Vagina (tissue), 2 donors: ENCODE measurements around the gene CASZ1. TPM values are rescaled to one million over a fixed set of nuclear protein-coding genes. Genes with fewer than 3 reads are reported as not detected.

Experiments
- DNase-seq, 2 donors: peaks; one replicate each; pipeline ENCODE4 v3.0.0-alpha.2; 2017; ENCODE audit errors: extremely low spot score in 2 of 2
- H3K27ac ChIP-seq: fragments of 200-600 bp; sonication (generic); one replicate; pipeline ENCODE4 v1.5.1; 2019
- H3K27me3 ChIP-seq: fragments of 200-600 bp; sonication (generic); one replicate; pipeline ENCODE4 v1.5.1; 2019
- H3K36me3 ChIP-seq, 2 donors: fragments of 200-600 bp; sonication (generic); one replicate each; pipeline ENCODE4 v1.5.1; 2017 to 2019
- H3K4me1 ChIP-seq: fragments of 200-600 bp; sonication (generic); one replicate; pipeline ENCODE4 v1.5.1; 2019
- H3K4me3 ChIP-seq, 2 donors: fragments of 200-600 bp; sonication (generic); 1 replicate in 1 of 2; 2 replicates in 1 of 2; pipeline ENCODE4 v1.5.1; 2016 to 2019
- H3K9me3 ChIP-seq: fragments of 200-600 bp; sonication (generic); one replicate; pipeline ENCODE4 v1.5.1; 2019
- CTCF ChIP-seq, 3 experiments: fragments of 450-650 bp in 2 of 3; fragments of 200-600 bp in 1 of 3; sonication (generic) in 1 of 3; IDR thresholded peaks; one replicate each; pipeline ENCODE4 v1.5.1; 2017 to 2019; ENCODE audit warnings: antibody characterized with exemption in 3 of 3, mild to moderate bottlenecking in 2 of 3, moderate library complexity in 2 of 3
- POLR2A ChIP-seq, 2 donors: fragments of 450-650 bp; IDR thresholded peaks; one replicate each; pipeline ENCODE4 v1.6.1; 2017; ENCODE audit warnings: antibody characterized with exemption in 2 of 2, mild to moderate bottlenecking in 2 of 2, moderate library complexity in 2 of 2
- POLR2AphosphoS5 ChIP-seq, 2 donors: sonication (generic); formaldehyde crosslinking; IDR thresholded peaks; one replicate each; pipeline ENCODE4 v1.9.0; 2017; ENCODE audit warnings: antibody characterized with exemption in 2 of 2, mild to moderate bottlenecking in 2 of 2, low read depth in 1 of 2; ENCODE audit not compliant: insufficient read depth in 1 of 2
- intact Hi-C: fragments of 100-400 bp; cut with DNase I; formaldehyde crosslinking; loops from one replicate; pipeline ENCODE4 v1.15.1; 2023
- total RNA-seq: library from RNA; depleted of rRNA; stranded (reverse); fragments of >200 nt; gene quantifications from one replicate; pipeline ENCODE4 v1.2.3, GENCODE V29; 2016

The CASZ1 gene
- total RNA-seq, 1 donor from 2014 or later: 30.7 TPM

- no peaks in the 10 kb centered on the region for H3K36me3 ChIP-seq
- intact Hi-C loops: no loop called here
- peaks cover 27% of the 10 kb centered on the region for H3K4me1 ChIP-seq
- no peaks in the 10 kb centered on the region for H3K9me3 ChIP-seq
- no peak for DNase-seq
- H3K27ac ChIP-seq: peak overlapping the region; percentile 21
- no peak overlapping the region for H3K4me3 ChIP-seq
- H3K27me3 ChIP-seq: no peaks in the 10 kb centered on the region
- TF ChIP-seq POLR2AphosphoS5 (IDR thresholded peaks at IDR 0.05; ENCODE audit: insufficient read depth in 1 of 2, low read depth in 1 of 2) (no peak), CTCF (IDR thresholded peaks at IDR 0.05) (no peak), POLR2A (IDR thresholded peaks at IDR 0.05) (no peak)
Observed at GRCh38 chr1:10631121-10631810, 165.2 kb downstream of the CASZ1 start.

GRCh38 chr1:10630661-10631120 lies 165.8 kb downstream of the CASZ1 start:
- no peak for DNase-seq
- Histone ChIP-seq H3K4me1 (peaks cover 21% of the 10 kb centered on the region), H3K4me3 (no peak overlapping the region), H3K27ac (no peak overlapping the region), H3K27me3 (no peaks in the 10 kb centered on the region), H3K36me3 (no peaks in the 10 kb centered on the region), H3K9me3 (no peaks in the 10 kb centered on the region)
- intact Hi-C loops: no loop called here
- no peak for TF ChIP-seq POLR2AphosphoS5 (IDR thresholded peaks at IDR 0.05; ENCODE audit: insufficient read depth in 1 of 2, low read depth in 1 of 2)

GRCh38 chr1:10629816-10630571 lies 166.5 kb downstream of the CASZ1 start:
- no peak for TF ChIP-seq CTCF (IDR thresholded peaks at IDR 0.05)
- no peak for TF ChIP-seq POLR2AphosphoS5 (IDR thresholded peaks at IDR 0.05; ENCODE audit: insufficient read depth in 1 of 2, low read depth in 1 of 2)
- TF ChIP-seq POLR2A (IDR thresholded peaks at IDR 0.05): no peak
- no peak overlapping the region for H3K27ac ChIP-seq
- intact Hi-C loops: no loop called here
- DNase-seq: no peak
- H3K9me3 ChIP-seq: no peaks in the 10 kb centered on the region
- H3K27me3 ChIP-seq: no peaks in the 10 kb centered on the region
- H3K4me3 ChIP-seq: no peak overlapping the region
- peaks cover 14% of the 10 kb centered on the region for H3K4me1 ChIP-seq
- no peaks in the 10 kb centered on the region for H3K36me3 ChIP-seq

- DNase-seq: no peak
- Histone ChIP-seq H3K4me1 (peaks cover 7% of the 10 kb centered on the region), H3K9me3 (no peaks in the 10 kb centered on the region), H3K36me3 (peaks cover 0 to 5% of the 10 kb centered on the region in 2 donors), H3K27me3 (no peaks in the 10 kb centered on the region), H3K27ac (peak overlapping the region; percentile 22), H3K4me3 (no peak overlapping the region)
- intact Hi-C loops: no loop called here
- no peak for TF ChIP-seq CTCF (IDR thresholded peaks at IDR 0.05)
- no peak for TF ChIP-seq POLR2A (IDR thresholded peaks at IDR 0.05)
Observed at GRCh38 chr1:10629091-10629815, 167.2 kb downstream of the CASZ1 start.

GRCh38 chr1:10628685-10629084 lies 167.8 kb downstream of the CASZ1 start:
- DNase-seq: no peak
- Histone ChIP-seq H3K4me1 (peaks cover 1% of the 10 kb centered on the region), H3K9me3 (no peaks in the 10 kb centered on the region), H3K36me3 (peaks cover 0 to 10% of the 10 kb centered on the region in 2 donors), H3K4me3 (no peak overlapping the region), H3K27me3 (no peaks in the 10 kb centered on the region), H3K27ac (peak overlapping the region; percentile 22)
- intact Hi-C loops: no loop called here
- no peak for TF ChIP-seq CTCF (IDR thresholded peaks at IDR 0.05)
- TF ChIP-seq POLR2AphosphoS5 (IDR thresholded peaks at IDR 0.05; ENCODE audit: insufficient read depth in 1 of 2, low read depth in 1 of 2): no peak
- TF ChIP-seq POLR2A (IDR thresholded peaks at IDR 0.05): no peak
